Measurements from ENCODE around the gene PEAK1.
"Not testable (repeated sequence)": the region's sequence is repeated elsewhere in the genome, so short reads cannot be mapped to it uniquely, and the experiment has no call there.

The PEAK1 gene

GRCh38 chr15:77305953-77306352, 114.0 kb downstream of the PEAK1 start:
- no peak for DNase-seq

GRCh38 chr15:77296773-77297337, 123.0 kb downstream of the PEAK1 start:
- no peak for DNase-seq

- no peak for DNase-seq
These were observed 124.5 kb downstream of the PEAK1 start for GRCh38 chr15:77295446-77295845.

GRCh38 chr15:77292969-77293558, 126.8 kb downstream of the PEAK1 start:
- DNase-seq, result no peak

- DNase-seq, result no peak
These were observed 128.8 kb downstream of the PEAK1 start for GRCh38 chr15:77291107-77291506.

GRCh38 chr15:77287385-77287784, 132.5 kb downstream of the PEAK1 start:
- no peak for DNase-seq

- DNase-seq, result no peak
These were observed 134.6 kb downstream of the PEAK1 start for GRCh38 chr15:77285057-77285997.

GRCh38 chr15:77282333-77282732, 137.6 kb downstream of the PEAK1 start:
- no peak for DNase-seq

GRCh38 chr15:77276943-77277342, 143.0 kb downstream of the PEAK1 start:
- DNase-seq, result no peak

GRCh38 chr15:77276096-77276495, 143.8 kb downstream of the PEAK1 start:
- DNase-seq, result no peak

GRCh38 chr15:77273136-77273535, 146.8 kb downstream of the PEAK1 start:
- not testable (repeated sequence) for DNase-seq

GRCh38 chr15:77266708-77267386, 153.1 kb downstream of the PEAK1 start:
- no peak for DNase-seq

GRCh38 chr15:77255385-77255784, 164.5 kb downstream of the PEAK1 start:
- no peak for DNase-seq

- DNase-seq, result no peak
These were observed 168.2 kb downstream of the PEAK1 start for GRCh38 chr15:77251662-77252061.

- no peak for DNase-seq
These were observed 172.8 kb downstream of the PEAK1 start for GRCh38 chr15:77247116-77247515.

GRCh38 chr15:77243716-77244401, 176.0 kb downstream of the PEAK1 start:
- DNase-seq, result no peak

- DNase-seq, result no peak
These were observed 176.8 kb downstream of the PEAK1 start for GRCh38 chr15:77243135-77243534.

GRCh38 chr15:77239882-77240608, 179.9 kb downstream of the PEAK1 start:
- DNase-seq, result no peak

- no peak for DNase-seq
These were observed 184.3 kb downstream of the PEAK1 start for GRCh38 chr15:77235566-77235965.

- DNase-seq, result no peak
These were observed 191.1 kb downstream of the PEAK1 start for GRCh38 chr15:77228828-77229227.

GRCh38 chr15:77226652-77227051, 193.3 kb downstream of the PEAK1 start:
- no peak for DNase-seq

GRCh38 chr15:77225646-77226045, 194.3 kb downstream of the PEAK1 start:
- DNase-seq, result no peak
